HG03457 (cell line): ENCODE measurements around the gene SLC25A25.

ENCODE experiments used
- ATAC-seq: cut with Tn5 transposase; IDR thresholded peaks from one replicate; pipeline ENCODE4 v1.9.1; 2021; ENCODE audit warnings: moderate number of reproducible peaks; ENCODE audit not compliant: unreplicated experiment

SLC25A25 gene

GRCh38 chr9:128096616-128097536, 28.8 kb downstream of the SLC25A25 start:
- no peak for ATAC-seq

GRCh38 chr9:128097543-128098296, 29.7 kb downstream of the SLC25A25 start:
- ATAC-seq, result no peak

GRCh38 chr9:128098297-128099230, 30.5 kb downstream of the SLC25A25 start:
- ATAC-seq, result no peak

- no peak for ATAC-seq
Observed at GRCh38 chr9:128099231-128099931, 31.3 kb downstream of the SLC25A25 start.

GRCh38 chr9:128099932-128100491, 32.0 kb downstream of the SLC25A25 start:
- no peak for ATAC-seq

GRCh38 chr9:128100581-128100980, 32.5 kb downstream of the SLC25A25 start:
- no peak for ATAC-seq

- ATAC-seq, result no peak
Observed at GRCh38 chr9:128101231-128101661, 33.2 kb downstream of the SLC25A25 start.

- no peak for ATAC-seq
Observed at GRCh38 chr9:128101690-128102089, 33.7 kb downstream of the SLC25A25 start.

GRCh38 chr9:128102196-128102595, 34.2 kb downstream of the SLC25A25 start:
- no peak for ATAC-seq

- ATAC-seq, result no peak
Observed at GRCh38 chr9:128102861-128103588, 35.0 kb downstream of the SLC25A25 start.

- ATAC-seq, result no peak
Observed at GRCh38 chr9:128103589-128103962, 35.5 kb downstream of the SLC25A25 start.

- ATAC-seq, result no peak
Observed at GRCh38 chr9:128104171-128104618, 36.2 kb downstream of the SLC25A25 start.

- no peak for ATAC-seq
Observed at GRCh38 chr9:128105538-128106175, 37.6 kb downstream of the SLC25A25 start.

- ATAC-seq, result no peak
Observed at GRCh38 chr9:128106181-128106939, 38.3 kb downstream of the SLC25A25 start.

GRCh38 chr9:128106940-128107467, 39.0 kb downstream of the SLC25A25 start:
- ATAC-seq, result no peak

GRCh38 chr9:128107468-128108268, 39.6 kb downstream of the SLC25A25 start:
- no peak for ATAC-seq
